ENCODE results near the gene GARIN5B. TPM values are rescaled to one million over a fixed set of nuclear protein-coding genes. Genes with fewer than 3 reads are reported as not detected.

GARIN5B gene
- total and polyA plus RNA-seq, 2 donors (not counting 1 experiment from before 2014, with no cell fraction given) = not detected

- DNase-seq = no peak
- peaks cover 0 to 72% (median 30%) of the 10 kb centered on the region in 4 experiments for H3K27me3 ChIP-seq (replicated peaks in 1 of 4; ENCODE audit: control extremely low read depth in 1 of 4, control insufficient read depth in 3 of 4, insufficient read depth in 4 of 4, low read length in 3 of 4)
- no peak overlapping the region for H3K4me3 Mint-ChIP-seq
Observed at GRCh38 chr19:55373306-55373992, 10.4 kb upstream of the GARIN5B start.

More at GRCh38 chr19:55373306-55373992, 10.4 kb upstream of the GARIN5B start:
- Histone ChIP-seq H3K9ac (ENCODE audit: low read length) (no peak overlapping the region), H3K4me3 (ENCODE audit: control extremely low read depth in 1 of 5, extremely low read depth in 1 of 5, insufficient read depth in 1 of 5, low read depth in 2 of 5, low read length in 4 of 5) (no peak overlapping the region), H2AFZ (ENCODE audit: insufficient read depth, low read depth, low read length, poor library complexity, severe bottlenecking) (no peak overlapping the region), H3K27ac (ENCODE audit: low read length in 2 of 2) (no peak overlapping the region), H3K4me1 (ENCODE audit: control insufficient read depth in 2 of 2, insufficient read depth in 2 of 2, low read length in 2 of 2) (peaks cover 15 to 17% of the 10 kb centered on the region in 2 donors), H3K9me3 (ENCODE audit: control extremely low read depth in 1 of 3, control insufficient read depth in 2 of 3, insufficient read depth in 1 of 3, low read length in 2 of 3) (peaks cover 0 to 21% (median 0%) of the 10 kb centered on the region in 3 donors), H3K79me2 (ENCODE audit: control insufficient read depth, insufficient read depth, low read length) (no peaks in the 10 kb centered on the region), H4K20me1 (ENCODE audit: control insufficient read depth, insufficient read depth, low read length, poor library complexity, severe bottlenecking) (no peaks in the 10 kb centered on the region), H3K4me2 (replicated peaks; ENCODE audit: low read depth, low read length, poor library complexity, severe bottlenecking) (no peak overlapping the region), H3K36me3 (replicated peaks in 1 of 2; ENCODE audit: control extremely low read depth in 1 of 2, control insufficient read depth in 1 of 2, extremely low read depth in 1 of 2, insufficient read depth in 2 of 2, low read length in 1 of 2) (no peaks in the 10 kb centered on the region)
- POLR2A ChIA-PET = no interaction called here
- no peaks in the 10 kb centered on the region for H3K9me3 Mint-ChIP-seq (ENCODE audit: insufficient read depth)
- peaks cover 9% of the 10 kb centered on the region for H3K4me1 Mint-ChIP-seq
- 61% methylated on average over 9 of the region's 9 CpGs for WGBS (ENCODE audit: insufficient coverage)
- no peak for TF ChIP-seq EZH2 (IDR thresholded peaks at IDR 0.05; ENCODE audit: borderline replicate concordance, insufficient read depth, low read depth, low read length, poor library complexity, severe bottlenecking)
- no peak for TF ChIP-seq CTCF (IDR thresholded peaks at IDR 0.05)
- intact Hi-C loops (cut with micrococcal nuclease) = no loop called here
- ATAC-seq (ENCODE audit: low read depth) = no peak
- CTCF ChIA-PET = interaction anchor here (0.9 to 1.0 kb wide), 2 partner anchors 11 to 232 kb away, joined by 3 read pairs; no protein-coding TSS in a partner anchor
- no peak overlapping the region for H3K27ac Mint-ChIP-seq
- peaks cover 31% of the 10 kb centered on the region for H3K27me3 Mint-ChIP-seq

All from B cell (primary cell).